Measurements from ENCODE around the gene INSL3. TPM values are rescaled to one million over a fixed set of nuclear protein-coding genes. Genes with fewer than 3 reads are reported as not detected.

Gene INSL3
- polyA plus RNA-seq (2012; rRNA removed): 0.21 and 0.65 TPM in 2 replicates
- polyA plus RNA-seq (2012; cell fraction: cytosol; rRNA removed): 0.17 and 0.37 TPM in 2 replicates
- 0.49 and 0.58 TPM in 2 replicates for polyA plus RNA-seq (2012; cell fraction: nucleus; rRNA removed)

- ChIA-PET POLR2A (no interaction called here), CTCF (no interaction called here)
- H3K79me2 ChIP-seq (ENCODE audit: insufficient read depth): no peaks in the 10 kb centered on the region
- H3K4me3 ChIP-seq (ENCODE audit: low read depth in 2 of 2, low read length in 1 of 2): no peak within 1 kb of the TSS
- H3K4me1 ChIP-seq (ENCODE audit: control insufficient read depth in 1 of 2, insufficient read depth in 2 of 2, low read depth in 1 of 2, low read length in 1 of 2): no peaks in the 10 kb centered on the region
- H3F3A ChIP-seq (replicated peaks; ENCODE audit: insufficient read depth): no peaks in the 10 kb centered on the region
- TF ChIP-seq EZH2phosphoT487 (IDR thresholded peaks at IDR 0.05; ENCODE audit: borderline replicate concordance, low read depth) (no peak), MEF2A (IDR thresholded peaks at IDR 0.05; ENCODE audit: borderline replicate concordance, low read depth) (no peak), USF1 (IDR thresholded peaks at IDR 0.05; ENCODE audit: borderline replicate concordance, low read depth) (no peak), USF2 (IDR thresholded peaks at IDR 0.05; ENCODE audit: borderline replicate concordance, low read depth, low read length) (no peak), NRF1 (IDR thresholded peaks at IDR 0.05; ENCODE audit: low read depth, low read length) (no peak), PBX3 (IDR thresholded peaks at IDR 0.05) (no peak)
- no peaks in the 10 kb centered on the region for H3K27me3 ChIP-seq (ENCODE audit: insufficient read depth)
- H2AFZ ChIP-seq (ENCODE audit: low read depth): no peak within 1 kb of the TSS
- no peaks in the 10 kb centered on the region for H3K9me3 ChIP-seq
- no peak for DNase-seq
- H3K9me2 ChIP-seq: no peaks in the 10 kb centered on the region
- no peak within 1 kb of the TSS for H3K4me2 ChIP-seq
- 86% methylated on average over 17 of the region's 34 CpGs for WGBS (ENCODE audit: low lambda C conversion rate)
- H4K20me1 ChIP-seq (ENCODE audit: insufficient read depth): no peaks in the 10 kb centered on the region
- no peak within 1 kb of the TSS for H3K9ac ChIP-seq
- no peak within 1 kb of the TSS for H3K27ac ChIP-seq (ENCODE audit: low read depth in 2 of 2, low read length in 1 of 2)
- no peaks in the 10 kb centered on the region for H3K36me3 ChIP-seq (replicated peaks in 1 of 2; ENCODE audit: control insufficient read depth in 1 of 2, insufficient read depth in 2 of 2, low read length in 1 of 2)
Observed at GRCh38 chr19:17821190-17821589, at the start of gene INSL3. Gene INSL3, minus strand, starts transcription at chr19:17821519. Its CDS starts 13 bp downstream, at chr19:17821506.

GRCh38 chr19:17869114-17869608 is 47.8 kb upstream of the INSL3 start:
- Histone ChIP-seq H3K9me2 (no peaks in the 10 kb centered on the region), H3K4me3 (ENCODE audit: low read depth in 2 of 2, low read length in 1 of 2) (no peak overlapping the region), H4K20me1 (ENCODE audit: insufficient read depth) (peaks cover 15% of the 10 kb centered on the region; the same call in 1 of the 2 replicates), H3K27me3 (ENCODE audit: insufficient read depth) (peaks cover 19% of the 10 kb centered on the region), H3K36me3 (replicated peaks in 1 of 2; ENCODE audit: control insufficient read depth in 1 of 2, insufficient read depth in 2 of 2, low read length in 1 of 2) (peaks cover 6 to 13% of the 10 kb centered on the region in 2 experiments), H3K4me1 (ENCODE audit: control insufficient read depth in 1 of 2, insufficient read depth in 2 of 2, low read depth in 1 of 2, low read length in 1 of 2) (peaks cover 0 to 5% of the 10 kb centered on the region in 2 experiments; a peak in 1 of 4 replicates), H2AFZ (ENCODE audit: low read depth) (no peak overlapping the region), H3K9ac (no peak overlapping the region), H3K79me2 (ENCODE audit: insufficient read depth) (no peaks in the 10 kb centered on the region), H3K4me2 (no peak overlapping the region), H3F3A (replicated peaks; ENCODE audit: insufficient read depth) (peaks cover 20% of the 10 kb centered on the region), H3K27ac (ENCODE audit: low read depth in 2 of 2, low read length in 1 of 2) (no peak overlapping the region), H3K9me3 (no peaks in the 10 kb centered on the region)
- peak; percentile 14 for DNase-seq
- POLR2A ChIA-PET: interaction anchor here (3.3 kb wide), 1 partner anchor 9 kb away, joined by 26 read pairs; the partner anchor contains the start of gene RPL18A
- WGBS (ENCODE audit: low lambda C conversion rate): 65% methylated on average over 8 of the region's 11 CpGs
- CTCF ChIA-PET: interaction anchor here (2.4 to 4.3 kb wide), 4 partner anchors 8 to 128 kb away, joined by 7 to 51 read pairs (median 20); partner anchors contain the start of genes CCDC124 and RPL18A
- TF ChIP-seq NRF1 (IDR thresholded peaks at IDR 0.05; ENCODE audit: low read depth, low read length) (no peak), CTCF (IDR thresholded peaks at IDR 0.05) (no peak), REST (IDR thresholded peaks at IDR 0.05; ENCODE audit: low read depth, low read length) (no peak), FOXM1 (IDR thresholded peaks at IDR 0.05; ENCODE audit: low read depth) (no peak), ELF1 (IDR thresholded peaks at IDR 0.05) (no peak), MAX (IDR thresholded peaks at IDR 0.05; ENCODE audit: low read depth) (no peak), RCOR1 (IDR thresholded peaks at IDR 0.05; ENCODE audit: low read length) (no peak), EZH2phosphoT487 (IDR thresholded peaks at IDR 0.05; ENCODE audit: borderline replicate concordance, low read depth) (no peak), TEAD4 (IDR thresholded peaks at IDR 0.05; ENCODE audit: borderline replicate concordance, insufficient read depth) (no peak), POLR2AphosphoS5 (IDR thresholded peaks at IDR 0.05; ENCODE audit: low read depth, low read length) (no peak), RXRA (IDR thresholded peaks at IDR 0.05; ENCODE audit: borderline replicate concordance, low read depth) (no peak), FOXJ3 (CRISPR knock-in tag; IDR thresholded peaks at IDR 0.05) (no peak), RFX5 (IDR thresholded peaks at IDR 0.05; ENCODE audit: low read length) (no peak), SMC3 (IDR thresholded peaks at IDR 0.05; ENCODE audit: low read depth, low read length) (no peak), MEF2A (IDR thresholded peaks at IDR 0.05; ENCODE audit: borderline replicate concordance, low read depth) (no peak)

Measured in SK-N-SH (cell line).